Measurements from ENCODE around the gene SLC9A7.
"Not testable (repeated sequence)": the region's sequence is repeated elsewhere in the genome, so short reads cannot be mapped to it uniquely, and the experiment has no call there.

The SLC9A7 gene

DNA sequence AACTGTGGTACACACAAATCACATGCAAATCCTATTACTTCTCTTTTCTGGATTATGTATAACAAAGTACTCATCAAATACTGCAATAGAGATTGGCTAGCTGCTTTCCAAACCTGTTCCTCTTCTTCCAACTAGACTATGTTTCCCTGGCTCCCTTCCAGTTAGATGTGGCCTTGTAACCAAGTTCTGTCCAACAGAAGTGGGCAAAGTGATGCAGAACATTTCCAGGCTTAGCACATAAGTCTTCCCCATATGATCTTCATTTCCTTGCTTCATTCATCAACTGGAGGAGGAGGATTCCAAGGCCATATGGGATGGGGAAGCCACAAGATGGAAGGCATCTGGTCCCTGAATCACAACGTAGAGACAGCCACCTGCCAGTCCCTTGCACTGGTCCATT is 8.0 kb downstream of the SLC9A7 start:
- DNase-seq = no peak

DNA sequence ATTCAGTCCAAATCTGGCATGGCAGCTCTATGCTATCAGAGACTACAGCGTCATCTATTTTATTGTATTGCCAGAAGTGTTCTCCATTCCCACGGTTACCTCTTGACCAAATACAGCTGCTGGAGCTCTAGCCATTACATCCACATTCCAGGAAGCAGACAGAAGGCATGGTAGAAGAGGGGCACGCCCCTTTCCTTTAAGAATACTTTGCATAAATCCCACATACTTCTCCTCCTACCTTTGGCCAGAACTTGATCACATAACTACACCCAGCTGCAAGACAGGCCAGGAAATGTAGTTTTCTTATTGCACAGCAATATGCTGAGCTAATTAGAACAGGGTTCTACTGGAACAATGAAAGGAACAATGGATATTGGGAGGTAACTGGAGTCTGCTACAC is 14.9 kb downstream of the SLC9A7 start:
- DNase-seq = no peak

DNA sequence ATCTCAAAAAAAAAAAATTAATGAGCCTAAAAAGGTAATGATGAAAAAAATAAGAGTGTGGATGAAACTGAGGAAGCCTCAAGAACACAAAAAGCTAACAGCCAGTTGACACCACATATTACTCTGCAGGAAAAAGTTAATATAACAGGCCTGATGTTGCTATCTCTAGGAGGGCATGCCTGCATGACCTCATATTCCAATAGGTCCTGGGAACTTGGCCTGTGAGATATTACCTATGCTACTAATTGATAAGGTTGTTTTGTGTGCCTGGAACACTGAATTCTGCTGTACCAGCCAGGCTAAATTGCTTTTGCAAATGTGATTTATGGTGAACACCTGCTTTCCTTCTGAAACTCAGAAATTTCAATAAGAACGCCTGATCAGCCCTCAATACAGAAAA is 15.9 kb downstream of the SLC9A7 start:
- DNase-seq = no peak

DNA sequence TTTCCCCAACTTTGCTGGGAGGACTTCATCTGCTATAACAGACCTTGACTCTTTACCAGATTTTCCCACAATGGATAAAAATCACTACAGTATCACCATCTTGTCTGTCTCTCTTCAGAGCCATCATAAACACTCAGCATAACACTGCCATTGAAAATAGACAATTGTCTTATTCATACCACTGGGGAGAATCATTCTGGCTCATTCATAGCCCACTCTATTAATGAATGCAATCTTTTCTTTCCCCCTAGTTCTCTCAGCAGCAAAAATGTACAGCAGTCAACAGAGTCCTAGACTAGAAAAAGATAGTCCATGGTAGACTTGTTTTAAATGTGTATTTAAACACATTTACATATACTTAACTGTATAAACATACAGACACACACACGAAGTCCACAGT is 19.2 kb downstream of the SLC9A7 start:
- no peak for DNase-seq

DNA sequence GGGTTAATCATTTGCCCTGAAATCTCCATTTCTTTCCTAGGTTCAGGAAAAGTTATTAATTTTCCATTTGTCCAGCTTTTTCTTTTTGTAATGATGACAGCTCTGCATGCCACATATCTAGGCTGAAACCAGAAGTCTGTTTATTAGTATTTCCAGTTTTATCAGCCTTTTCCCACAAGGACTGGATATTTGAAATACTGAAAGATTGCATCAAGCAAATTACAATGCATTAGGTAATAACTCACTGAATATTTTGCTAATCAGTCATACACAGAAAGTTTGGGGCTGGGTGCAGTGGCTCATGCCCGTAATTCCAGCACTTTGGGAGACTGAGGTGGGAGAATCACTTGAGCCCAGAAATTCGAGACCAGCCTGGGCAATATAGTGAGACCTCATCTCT is 21.5 kb downstream of the SLC9A7 start:
- peak; percentile 74 for DNase-seq

DNA sequence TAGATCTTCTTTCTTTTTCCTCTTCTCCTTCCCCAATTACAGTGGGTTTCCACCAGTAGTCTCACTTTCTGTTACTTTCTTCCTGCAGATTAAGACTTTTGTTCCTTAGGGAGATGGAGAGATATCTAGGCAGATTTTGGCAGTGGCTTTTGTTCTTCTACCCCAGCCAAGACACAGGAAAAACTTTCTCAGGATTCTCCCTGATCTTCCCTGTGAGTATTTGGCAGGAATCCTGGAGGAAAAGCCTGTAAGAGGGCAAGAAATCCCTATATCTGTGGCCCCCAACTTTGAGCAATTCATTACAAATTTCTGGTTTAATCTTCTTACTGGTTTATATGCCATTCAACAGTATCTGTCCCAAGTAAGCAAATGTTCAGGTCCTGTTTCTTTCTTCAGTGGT is 21.9 kb downstream of the SLC9A7 start:
- peak; percentile 11 for DNase-seq

DNA sequence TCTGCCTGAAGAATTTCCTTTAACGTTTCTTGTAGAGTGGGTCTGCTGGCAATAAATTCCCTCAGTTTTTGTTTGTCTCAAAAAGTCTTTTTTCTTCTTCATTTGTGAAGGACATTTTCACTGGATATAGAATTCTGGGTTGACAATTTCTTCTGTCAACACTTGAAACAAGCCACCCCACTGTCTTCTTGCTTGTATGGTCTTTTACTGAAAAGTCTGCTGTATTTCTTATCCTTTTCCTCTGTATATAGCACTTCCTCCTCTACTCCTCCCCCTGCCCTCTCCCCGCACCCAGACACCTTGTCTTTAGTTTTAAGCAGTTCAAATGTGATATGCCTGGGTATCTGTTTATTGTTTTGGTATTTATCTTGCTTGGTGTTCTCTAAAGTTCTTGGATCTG is 23.3 kb downstream of the SLC9A7 start:
- no peak for DNase-seq

DNA sequence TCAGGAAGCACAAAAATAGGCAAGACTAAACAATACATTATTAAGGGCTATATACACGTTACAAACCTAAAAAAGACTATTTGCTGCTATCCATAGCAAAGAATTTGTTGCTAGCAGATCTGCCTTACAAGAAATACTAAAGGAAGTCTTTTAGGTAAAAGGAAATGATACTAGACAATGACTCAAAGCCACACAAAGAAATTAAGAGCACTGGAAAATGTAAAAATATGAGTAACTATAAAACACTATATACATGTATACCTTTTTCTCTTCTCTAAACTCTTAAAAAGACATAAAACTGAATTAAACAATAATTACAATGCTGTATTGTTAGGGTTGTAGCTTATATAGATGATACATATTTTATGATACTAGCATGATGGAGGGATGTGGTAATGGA is 25.7 kb downstream of the SLC9A7 start:
- no peak for DNase-seq

DNA sequence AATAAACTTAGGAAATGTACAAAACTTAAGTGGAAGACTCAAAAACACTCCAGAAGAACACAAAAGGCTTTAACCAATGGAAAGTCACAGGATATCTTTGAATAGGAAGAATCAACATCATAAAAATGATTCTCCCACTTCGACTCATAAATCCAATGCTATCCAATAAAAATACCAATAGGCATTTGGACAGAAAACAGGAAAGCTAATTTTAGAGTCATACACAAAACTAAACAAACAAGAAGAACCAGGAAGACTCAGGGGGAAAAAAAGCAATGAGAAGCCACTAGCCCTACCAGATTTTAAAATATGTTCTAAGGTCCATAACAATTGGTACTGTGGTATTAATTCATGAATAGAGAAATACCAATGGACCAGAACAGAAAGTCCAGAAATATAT is 28.2 kb downstream of the SLC9A7 start:
- DNase-seq = no peak

DNA sequence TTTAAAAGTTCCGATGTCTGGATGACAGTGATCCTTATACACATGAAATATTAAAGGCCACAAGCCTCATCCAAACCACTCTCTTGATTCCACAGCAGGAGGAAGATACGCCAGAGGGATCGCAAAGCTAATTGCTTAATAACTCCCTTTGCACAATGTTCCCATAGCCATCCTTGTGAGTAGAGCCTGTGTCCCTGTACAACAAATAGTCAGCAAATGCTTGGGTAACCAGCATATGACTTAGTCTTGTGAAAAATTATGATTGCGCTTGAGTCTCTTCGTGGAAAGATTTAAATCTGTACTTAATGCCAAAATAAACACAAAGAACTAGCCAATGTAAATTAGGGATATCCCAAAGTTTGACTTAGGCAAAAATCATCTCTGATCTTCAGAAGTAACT is 31.5 kb downstream of the SLC9A7 start:
- no peak for DNase-seq

DNA sequence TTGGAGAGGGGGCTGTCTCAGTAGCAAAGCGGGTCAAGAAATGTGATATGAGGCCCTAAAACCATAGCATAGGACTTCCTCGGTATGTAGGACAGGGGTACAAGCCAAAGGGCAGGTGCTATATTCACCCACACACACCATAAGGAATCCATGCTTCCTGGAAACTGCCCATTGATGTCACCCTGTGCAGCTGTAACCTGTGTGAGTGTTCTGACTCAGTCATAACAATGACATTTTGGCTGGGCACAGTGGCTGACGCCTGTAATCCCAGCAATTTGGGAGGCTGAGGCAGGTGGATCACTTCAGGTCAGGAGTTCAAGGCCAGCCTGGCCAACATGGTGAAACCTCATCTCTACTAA is 35.4 kb downstream of the SLC9A7 start:
- not testable (repeated sequence) for DNase-seq

DNA sequence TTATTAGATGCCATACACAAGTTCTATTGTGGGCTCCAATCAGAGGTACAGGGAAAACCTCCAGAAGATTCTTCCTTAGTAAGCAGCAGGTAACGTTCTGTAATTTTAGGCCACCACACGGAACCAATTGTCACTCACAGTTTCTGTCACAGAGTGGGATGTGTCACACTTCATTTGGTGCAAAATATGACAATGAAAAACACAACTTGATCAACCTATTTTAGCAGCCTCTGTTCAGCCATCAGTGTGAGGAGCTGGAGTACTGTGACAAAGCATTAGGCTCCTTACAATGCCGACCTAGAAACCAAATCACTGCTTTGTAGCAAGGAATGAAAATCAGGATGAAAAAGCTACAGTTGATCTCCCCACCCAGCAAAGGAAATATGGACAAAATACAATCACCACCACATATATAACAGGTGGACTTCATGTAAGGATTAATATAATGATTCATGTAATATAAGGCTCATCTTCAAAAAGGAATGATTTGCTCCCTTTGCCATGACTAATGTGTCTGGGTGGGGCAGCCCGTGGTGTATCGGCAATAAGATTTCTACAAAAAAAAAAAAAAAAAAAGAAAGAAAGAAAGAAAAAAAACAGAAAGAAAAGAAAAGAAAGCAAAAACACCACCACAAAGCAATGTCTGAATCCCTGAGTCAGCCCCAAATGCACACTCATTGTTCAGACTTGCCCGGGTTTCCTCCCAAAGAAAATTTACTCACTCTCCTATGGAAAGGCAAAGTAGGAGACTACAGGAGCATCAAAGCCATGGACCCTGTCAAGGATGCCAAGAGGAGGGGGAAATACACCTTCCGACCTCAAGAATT is 36.0 kb downstream of the SLC9A7 start:
- no peak for DNase-seq

DNA sequence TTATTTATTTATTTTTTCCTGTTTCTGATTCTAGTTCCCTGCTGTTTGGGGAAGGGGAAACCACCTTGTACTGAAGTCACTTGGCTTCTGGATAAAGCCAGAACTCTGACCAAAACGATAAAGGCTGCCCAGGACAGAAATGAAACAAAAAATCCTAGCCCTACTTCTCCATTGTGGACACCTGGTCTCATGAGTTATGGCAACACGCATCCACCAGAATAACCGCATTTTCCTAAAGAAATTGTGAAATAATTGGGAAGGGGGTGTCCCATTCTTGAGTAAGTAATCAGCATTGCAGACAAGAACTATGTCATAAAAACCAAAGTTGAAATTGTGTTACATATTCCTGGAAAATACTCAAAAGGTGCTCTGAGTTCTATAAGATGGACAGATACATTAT is 42.1 kb downstream of the SLC9A7 start:
- no peak for DNase-seq

DNA sequence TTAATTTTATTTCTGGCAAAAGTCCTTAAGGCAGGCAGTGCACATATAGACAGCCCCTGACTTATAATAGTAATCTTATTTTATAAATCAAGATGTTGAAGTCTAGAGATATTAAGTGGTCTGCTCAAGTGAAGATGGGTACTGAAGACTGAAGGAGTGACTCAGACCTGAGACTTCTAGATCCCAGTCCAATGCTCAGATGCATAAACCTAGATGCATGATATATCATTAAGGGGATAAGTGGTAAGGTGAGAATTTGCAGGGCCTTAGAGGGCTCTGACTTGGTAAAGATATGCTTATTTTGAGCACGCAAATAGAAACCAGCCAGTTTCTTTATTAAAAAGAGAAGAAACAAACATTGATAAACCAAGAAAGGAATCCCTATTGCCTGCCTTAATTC is 42.9 kb downstream of the SLC9A7 start:
- DNase-seq = no peak

DNA sequence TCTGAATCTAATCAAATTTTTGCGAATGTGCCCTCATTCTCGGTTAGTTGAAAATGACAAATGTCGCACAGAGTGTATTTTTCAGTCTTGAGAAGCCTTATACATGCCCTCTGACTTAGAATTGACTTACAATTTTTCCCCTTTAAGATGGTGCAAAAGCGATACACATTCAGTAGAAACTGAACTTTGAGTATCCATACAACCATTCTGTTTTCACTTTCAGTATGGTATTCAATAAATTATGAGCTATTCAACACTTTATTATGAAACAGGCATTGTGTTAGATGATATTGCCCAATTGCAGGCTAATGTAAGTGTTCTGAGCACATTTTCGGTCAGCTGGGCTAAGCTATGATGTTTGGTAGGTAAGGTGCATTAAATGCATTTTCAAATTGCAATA is 43.4 kb downstream of the SLC9A7 start:
- no peak for DNase-seq

DNA sequence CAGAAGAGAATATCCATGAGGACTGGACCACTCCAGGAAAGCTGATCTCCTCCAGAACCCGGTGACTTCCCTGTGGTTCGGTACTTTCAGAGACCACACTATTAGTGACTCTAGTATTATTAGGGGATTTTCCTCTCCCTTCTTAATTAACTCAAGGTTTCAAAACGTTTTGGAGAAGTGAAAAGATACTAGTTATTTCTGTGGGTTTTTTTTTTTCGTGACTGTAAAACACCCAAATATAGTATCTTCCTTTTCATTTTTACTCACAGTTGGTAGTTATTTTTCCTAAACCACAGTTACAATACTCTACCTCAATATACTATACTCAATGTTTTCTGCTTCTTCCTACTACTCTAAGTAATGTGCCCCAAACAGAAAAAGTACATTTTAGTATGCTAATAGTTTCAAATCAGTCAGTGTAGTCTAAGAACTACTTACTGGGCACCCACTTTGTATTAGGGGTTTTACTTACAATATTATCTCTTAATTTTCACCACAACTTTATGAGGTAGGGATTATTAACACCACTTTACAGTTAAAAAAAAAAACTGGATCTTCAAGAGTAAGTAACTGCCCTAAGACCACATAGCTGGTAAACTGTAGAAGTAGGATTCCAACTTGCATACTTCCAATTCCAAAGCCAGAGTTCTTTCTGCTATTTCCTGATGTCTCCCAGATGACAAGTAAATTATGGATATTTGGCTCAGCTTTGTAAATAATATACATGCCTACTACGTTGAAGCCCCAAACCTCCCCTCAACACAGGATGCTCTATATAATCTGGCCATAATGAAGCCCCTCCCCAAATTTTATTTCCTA is 45.0 kb downstream of the SLC9A7 start:
- peak; percentile 74 for DNase-seq

DNA sequence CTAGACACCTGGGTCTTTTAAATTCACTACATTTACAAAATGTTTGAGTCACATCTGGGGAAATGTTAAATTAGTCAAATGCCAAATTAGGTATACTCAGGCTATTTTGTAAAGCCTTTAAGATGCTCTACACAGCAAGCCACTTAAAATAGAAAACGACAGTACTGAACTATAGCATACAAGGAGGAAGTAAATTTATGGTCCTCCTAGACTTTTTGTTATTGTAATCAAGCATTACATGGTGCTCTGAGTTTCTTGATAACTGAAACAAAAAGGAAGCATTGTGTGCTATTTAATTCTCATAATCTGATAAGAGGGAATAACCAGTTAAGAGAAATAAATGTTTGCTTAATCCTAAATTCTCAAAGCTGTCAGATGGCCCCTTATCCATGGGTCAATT is 46.2 kb downstream of the SLC9A7 start:
- DNase-seq = no peak

DNA sequence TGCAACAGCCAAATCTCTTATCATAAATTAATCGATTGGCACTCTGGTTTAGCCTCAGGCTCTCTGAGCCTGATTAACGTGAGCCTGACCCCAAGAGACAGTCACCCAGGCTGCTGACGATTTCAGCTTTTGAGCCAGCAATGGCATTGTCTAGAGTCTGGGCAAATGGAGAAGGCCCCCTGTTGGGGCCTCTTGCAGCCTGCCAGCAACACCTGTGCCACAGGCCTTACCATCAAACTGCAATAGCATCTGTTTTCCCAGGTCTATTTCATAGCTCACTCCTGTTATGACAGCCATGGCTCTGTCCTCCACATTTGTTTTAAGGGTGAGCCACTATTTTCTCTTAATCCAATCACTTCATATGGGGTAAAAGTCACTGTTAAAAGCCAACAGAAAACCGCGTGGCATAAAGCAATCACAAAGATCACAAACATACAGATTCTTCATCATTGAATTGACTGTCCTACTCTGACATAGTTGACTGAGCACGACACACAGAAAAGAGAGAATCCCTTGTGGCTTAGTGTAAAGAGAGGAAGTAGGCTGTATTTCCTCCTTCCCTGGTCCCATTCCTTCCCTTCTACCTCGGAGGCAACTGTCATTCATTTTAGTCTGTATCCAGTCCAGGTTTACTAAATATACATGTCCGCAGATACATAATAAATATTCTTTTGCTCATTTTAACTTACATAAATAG is 47.8 kb downstream of the SLC9A7 start:
- DNase-seq = no peak

DNA sequence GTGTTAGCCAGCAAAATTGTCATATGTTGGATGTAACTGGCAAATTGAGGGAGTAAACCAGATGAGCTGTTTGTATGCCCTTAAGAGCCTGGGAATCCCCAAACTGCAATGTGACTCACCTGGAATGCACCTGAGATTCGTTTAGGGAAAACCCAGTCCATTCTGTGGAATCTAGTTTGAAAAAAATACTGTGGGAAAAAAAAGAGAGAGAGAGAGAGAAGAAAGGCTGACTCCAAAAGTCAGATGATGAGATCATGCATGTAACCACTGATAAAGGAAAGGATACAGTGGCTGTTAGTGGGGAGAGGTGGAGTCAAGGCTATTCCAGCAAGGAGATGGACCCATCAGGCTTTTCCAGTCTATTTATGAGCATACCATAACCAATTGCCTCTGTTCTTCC is 48.5 kb downstream of the SLC9A7 start:
- DNase-seq = peak; percentile 6

DNA sequence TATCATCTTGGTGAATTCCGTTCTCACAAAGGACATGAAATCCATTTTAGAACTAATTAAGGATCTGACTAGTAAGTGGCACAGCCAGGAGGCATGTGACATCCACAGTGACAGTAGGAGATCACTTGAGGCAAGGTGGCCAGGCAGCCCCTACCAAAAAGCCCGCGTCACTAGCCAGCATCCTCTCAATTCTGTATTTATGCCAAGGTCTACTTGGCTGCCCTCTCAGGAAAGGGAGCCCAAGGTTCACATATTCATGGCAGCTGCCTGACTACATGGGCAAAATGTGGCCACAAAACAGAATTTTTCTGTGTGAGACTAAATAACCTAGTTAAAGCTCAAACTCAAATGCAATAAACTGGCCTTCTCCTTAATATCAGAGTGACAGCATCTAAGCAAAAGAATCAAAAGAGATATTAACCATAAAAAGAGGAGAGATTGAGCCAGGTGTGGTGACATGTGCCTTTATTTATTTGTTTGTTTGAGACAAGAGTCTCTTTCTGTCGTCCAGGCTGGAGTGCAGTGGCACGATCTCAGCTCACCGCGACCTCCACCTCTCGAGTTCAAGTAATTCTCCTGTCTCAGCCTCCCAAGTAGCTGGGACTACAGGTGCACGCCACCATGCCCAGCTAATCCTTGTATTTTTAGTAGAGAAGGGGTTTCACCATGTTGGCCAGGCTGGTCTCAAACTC is 51.5 kb downstream of the SLC9A7 start:
- no peak for DNase-seq

DNA sequence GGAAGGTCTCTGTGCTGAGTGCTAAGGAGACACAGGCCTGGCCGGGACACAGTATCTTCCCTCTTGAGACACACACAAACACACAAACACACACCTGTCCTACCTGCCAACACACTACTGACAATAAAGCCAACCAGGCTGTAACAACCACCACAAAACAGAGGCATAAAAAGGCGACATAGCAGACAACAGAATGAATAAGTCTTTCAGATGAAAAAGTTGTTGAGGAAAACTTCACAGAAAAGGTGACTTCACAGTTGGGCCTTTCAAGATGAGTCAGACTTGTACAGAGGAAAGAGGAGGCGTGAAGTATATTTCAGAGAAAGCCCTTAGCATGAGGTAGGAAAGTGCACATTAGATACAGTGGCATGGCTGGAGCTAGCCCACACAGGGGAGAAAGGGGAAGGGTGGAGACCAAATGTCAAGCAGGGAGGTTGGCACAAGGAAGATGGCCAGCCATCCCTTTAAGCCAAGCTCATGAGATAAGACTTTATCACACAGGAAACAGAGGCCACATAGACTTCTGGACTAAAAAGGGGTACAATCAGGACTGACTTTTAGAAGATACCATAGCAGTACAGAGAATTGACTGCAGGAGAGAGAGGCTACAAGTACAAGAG is 54.0 kb downstream of the SLC9A7 start:
- peak; percentile 22 for DNase-seq

DNA sequence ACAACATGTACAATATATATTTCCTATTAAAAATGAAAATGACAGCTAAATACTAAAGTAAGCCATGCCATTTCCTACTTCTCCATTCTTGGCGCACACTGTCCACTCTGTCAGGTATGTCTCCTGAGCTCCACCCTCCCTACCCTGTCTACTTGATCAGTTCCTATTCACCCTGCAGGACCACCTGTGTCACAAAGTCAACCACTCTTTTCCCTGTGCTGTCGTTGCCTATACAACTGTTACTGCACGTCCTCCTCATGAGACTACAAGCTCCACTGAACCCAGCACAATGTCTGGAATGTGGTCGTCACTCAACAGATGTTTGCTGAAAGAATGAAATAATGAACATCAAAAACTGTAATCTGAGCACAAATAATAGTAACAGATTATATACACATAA is 54.9 kb downstream of the SLC9A7 start:
- DNase-seq = peak; percentile 27

DNA sequence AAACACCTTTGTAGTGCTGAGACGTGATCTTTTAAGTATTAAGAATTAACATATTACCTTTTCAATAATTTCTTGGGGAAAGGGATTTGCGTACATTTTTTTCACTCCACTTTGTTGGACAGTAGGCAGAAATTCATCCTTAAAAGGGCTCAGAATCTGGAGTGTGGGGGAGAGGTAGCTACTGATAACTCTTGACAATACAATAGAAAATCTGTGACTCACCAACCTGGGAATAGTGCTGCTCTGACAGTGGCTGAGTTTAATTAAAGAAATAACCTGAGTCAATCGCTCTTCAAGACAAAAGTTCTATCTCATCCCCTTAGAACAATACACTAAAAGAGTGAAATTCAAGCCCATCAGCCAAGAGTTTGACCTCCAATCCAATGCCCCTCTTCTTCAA is 60.2 kb downstream of the SLC9A7 start:
- no peak for DNase-seq
